Measurements from ENCODE around the gene ACTR1A. TPM values are rescaled to one million over a fixed set of nuclear protein-coding genes. Genes with fewer than 3 reads are reported as not detected.
"Not testable (repeated sequence)": the region's sequence is repeated elsewhere in the genome, so short reads cannot be mapped to it uniquely, and the experiment has no call there.

ACTR1A gene
- total and polyA plus RNA-seq, 9 of the 15 experiments (the other 6 are each of a cell fraction or from before 2014, with no cell fraction given), result 36.3 to 77.2 (median 49.6) TPM

- TF ChIP-seq, protein P1, sequence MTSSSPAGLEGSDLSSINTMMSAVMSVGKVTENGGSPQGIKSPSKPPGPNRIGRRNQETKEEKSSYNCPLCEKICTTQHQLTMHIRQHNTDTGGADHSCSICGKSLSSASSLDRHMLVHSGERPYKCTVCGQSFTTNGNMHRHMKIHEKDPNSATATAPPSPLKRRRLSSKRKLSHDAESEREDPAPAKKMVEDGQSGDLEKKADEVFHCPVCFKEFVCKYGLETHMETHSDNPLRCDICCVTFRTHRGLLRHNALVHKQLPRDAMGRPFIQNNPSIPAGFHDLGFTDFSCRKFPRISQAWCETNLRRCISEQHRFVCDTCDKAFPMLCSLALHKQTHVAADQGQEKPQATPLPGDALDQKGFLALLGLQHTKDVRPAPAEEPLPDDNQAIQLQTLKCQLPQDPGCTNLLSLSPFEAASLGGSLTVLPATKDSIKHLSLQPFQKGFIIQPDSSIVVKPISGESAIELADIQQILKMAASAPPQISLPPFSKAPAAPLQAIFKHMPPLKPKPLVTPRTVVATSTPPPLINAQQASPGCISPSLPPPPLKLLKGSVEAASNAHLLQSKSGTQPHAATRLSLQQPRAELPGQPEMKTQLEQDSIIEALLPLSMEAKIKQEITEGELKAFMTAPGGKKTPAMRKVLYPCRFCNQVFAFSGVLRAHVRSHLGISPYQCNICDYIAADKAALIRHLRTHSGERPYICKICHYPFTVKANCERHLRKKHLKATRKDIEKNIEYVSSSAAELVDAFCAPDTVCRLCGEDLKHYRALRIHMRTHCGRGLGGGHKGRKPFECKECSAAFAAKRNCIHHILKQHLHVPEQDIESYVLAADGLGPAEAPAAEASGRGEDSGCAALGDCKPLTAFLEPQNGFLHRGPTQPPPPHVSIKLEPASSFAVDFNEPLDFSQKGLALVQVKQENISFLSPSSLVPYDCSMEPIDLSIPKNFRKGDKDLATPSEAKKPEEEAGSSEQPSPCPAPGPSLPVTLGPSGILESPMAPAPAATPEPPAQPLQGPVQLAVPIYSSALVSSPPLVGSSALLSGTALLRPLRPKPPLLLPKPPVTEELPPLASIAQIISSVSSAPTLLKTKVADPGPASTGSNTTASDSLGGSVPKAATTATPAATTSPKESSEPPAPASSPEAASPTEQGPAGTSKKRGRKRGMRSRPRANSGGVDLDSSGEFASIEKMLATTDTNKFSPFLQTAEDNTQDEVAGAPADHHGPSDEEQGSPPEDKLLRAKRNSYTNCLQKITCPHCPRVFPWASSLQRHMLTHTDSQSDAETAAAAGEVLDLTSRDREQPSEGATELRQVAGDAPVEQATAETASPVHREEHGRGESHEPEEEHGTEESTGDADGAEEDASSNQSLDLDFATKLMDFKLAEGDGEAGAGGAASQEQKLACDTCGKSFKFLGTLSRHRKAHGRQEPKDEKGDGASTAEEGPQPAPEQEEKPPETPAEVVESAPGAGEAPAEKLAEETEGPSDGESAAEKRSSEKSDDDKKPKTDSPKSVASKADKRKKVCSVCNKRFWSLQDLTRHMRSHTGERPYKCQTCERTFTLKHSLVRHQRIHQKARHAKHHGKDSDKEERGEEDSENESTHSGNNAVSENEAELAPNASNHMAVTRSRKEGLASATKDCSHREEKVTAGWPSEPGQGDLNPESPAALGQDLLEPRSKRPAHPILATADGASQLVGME (CRISPR knock-in tag; IDR thresholded peaks at IDR 0.05), result peak; percentile 88
- peak; percentile 77 for TF ChIP-seq ATF4 (CRISPR knock-in tag; IDR thresholded peaks at IDR 0.05)
- not testable (repeated sequence) for TF ChIP-seq ATF1 (CRISPR knock-in tag; IDR thresholded peaks at IDR 0.05)
- peak; percentile 9; the same call in 1 of the 2 replicates for TF ChIP-seq ATF1 (tag; IDR thresholded peaks at IDR 0.05)
- TF ChIP-seq ZNF57 (CRISPR knock-in tag; IDR thresholded peaks at IDR 0.05), result 0 out of 2 replicates have a peak, but pooled peaks have one; percentile 79
- 0 out of 2 replicates have a peak, but pooled peaks have one; percentile 39 for TF ChIP-seq PHB (CRISPR knock-in tag; IDR thresholded peaks at IDR 0.05)
- 0 out of 2 replicates have a peak, but pooled peaks have one; percentile 44 for TF ChIP-seq ZNF75A (CRISPR knock-in tag; IDR thresholded peaks at IDR 0.05)
- TF ChIP-seq ELK3 (CRISPR knock-in tag; IDR thresholded peaks at IDR 0.05), result peak; percentile 77; the same call in 1 of the 2 replicates
- TF ChIP-seq HOXB6 (CRISPR knock-in tag; IDR thresholded peaks at IDR 0.05; ENCODE audit: borderline replicate concordance), result 0 out of 2 replicates have a peak, but pooled peaks have one; percentile 32
- TF ChIP-seq ZNF507 (tag; conservative IDR thresholded peaks at IDR 0.05), result peak; percentile 61
- TF ChIP-seq ZNF76 (CRISPR knock-in tag; IDR thresholded peaks at IDR 0.05; ENCODE audit: borderline replicate concordance), result peak; percentile 92
- TF ChIP-seq MAZ (CRISPR knock-in tag; conservative IDR thresholded peaks at IDR 0.05 in 1 of 2, IDR thresholded peaks at IDR 0.05 in 1 of 2), result peak in 1 of 2 experiments; percentile 71; a peak in 2 of 4 replicates
- TF ChIP-seq ZNF644 (tag; IDR thresholded peaks at IDR 0.05; ENCODE audit: low read depth), result peak; percentile 79; the same call in 1 of the 2 replicates
- peak; percentile 65; the same call in 1 of the 2 replicates for TF ChIP-seq ZNF444 (CRISPR knock-in tag; IDR thresholded peaks at IDR 0.05)
- peak; percentile 96 for TF ChIP-seq HBP1 (CRISPR knock-in tag; IDR thresholded peaks at IDR 0.05)
- TF ChIP-seq ELF4 (CRISPR knock-in tag; IDR thresholded peaks at IDR 0.05), result peak; percentile 66; the same call in 1 of the 2 replicates
Measured at GRCh38 chr10:102454662-102455487, 47.6 kb downstream of the ACTR1A start (continued).
